Stimulated activated CD4-positive, alpha-beta T cell treated with anti-CD3 and anti-CD28 coated beads, Interleukin-12 subunit alpha, Interleukin-12 subunit beta, amount 100 ng/mL, for 4 hours (primary cell): ENCODE data around the gene THUMPD3.

Source experiments
- DNase-seq: peaks from one replicate; pipeline ENCODE4 v3.0.0-alpha.2; 2020

THUMPD3 gene, protein sequence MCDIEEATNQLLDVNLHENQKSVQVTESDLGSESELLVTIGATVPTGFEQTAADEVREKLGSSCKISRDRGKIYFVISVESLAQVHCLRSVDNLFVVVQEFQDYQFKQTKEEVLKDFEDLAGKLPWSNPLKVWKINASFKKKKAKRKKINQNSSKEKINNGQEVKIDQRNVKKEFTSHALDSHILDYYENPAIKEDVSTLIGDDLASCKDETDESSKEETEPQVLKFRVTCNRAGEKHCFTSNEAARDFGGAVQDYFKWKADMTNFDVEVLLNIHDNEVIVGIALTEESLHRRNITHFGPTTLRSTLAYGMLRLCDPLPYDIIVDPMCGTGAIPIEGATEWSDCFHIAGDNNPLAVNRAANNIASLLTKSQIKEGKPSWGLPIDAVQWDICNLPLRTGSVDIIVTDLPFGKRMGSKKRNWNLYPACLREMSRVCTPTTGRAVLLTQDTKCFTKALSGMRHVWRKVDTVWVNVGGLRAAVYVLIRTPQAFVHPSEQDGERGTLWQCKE

DNA sequence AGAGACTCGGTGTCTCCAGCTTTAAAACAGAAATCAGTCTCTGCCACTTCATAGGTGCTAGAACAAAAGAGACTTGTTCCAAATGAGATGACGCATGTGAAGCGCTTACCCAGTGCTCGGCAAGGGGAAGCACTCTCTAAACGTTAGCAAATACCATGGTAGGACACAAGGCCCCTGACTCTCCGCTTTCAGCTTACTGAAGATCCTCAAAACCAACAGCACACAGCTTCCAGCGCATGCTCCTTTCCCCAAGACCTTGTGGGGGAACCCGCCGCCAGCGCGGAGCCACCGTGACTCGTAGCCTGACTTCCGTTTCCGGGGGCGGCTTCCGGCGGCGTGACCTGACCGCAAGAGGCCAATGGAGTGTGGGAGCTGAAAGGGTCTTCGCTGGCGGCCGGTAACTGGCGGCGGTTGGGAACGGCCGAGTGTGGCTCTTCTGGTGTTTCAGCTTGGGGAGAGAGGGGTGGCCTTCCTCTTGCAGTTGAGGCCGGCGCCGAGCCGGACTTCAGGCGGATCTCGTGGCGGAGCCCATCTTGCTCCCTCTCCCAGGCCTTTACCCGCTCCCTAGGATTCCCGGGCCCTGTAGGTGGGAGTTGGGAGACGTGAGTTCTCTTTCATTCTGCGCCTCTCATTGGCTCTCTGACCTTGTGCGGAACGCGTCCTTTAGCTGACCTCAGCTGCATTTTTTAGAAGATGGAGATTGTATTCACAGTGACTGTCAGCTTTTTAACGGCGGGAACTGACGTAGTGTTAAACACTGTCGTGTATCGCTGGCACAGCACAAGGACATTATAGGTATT is at the start of gene THUMPD3:
Gene THUMPD3, plus strand, starts transcription at position 324 of the 800 bp plus-strand sequence. CDS start 2,015 bp downstream, outside the sequence.
- DNase-seq = peak; percentile 91

DNA sequence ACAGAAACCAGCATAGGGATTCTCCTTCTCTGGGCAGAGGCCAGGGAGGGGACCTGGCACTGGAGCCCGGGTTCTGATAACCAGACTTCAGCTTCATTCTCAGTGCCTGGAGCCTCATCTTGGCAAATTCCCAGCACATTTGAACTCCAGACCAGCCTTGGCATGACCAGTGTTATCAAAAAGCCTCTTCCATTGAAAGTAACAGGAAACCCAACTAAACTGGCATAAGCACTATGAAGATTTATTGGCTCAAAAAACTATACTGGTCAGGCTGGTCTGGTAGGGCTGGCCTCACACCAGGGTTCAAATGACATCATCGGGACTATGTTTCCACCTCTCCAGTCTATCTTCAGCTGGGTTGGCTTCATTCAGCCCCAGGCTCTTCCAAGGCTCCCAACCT is 48.1 kb upstream of the THUMPD3 start:
- no peak for DNase-seq

DNA sequence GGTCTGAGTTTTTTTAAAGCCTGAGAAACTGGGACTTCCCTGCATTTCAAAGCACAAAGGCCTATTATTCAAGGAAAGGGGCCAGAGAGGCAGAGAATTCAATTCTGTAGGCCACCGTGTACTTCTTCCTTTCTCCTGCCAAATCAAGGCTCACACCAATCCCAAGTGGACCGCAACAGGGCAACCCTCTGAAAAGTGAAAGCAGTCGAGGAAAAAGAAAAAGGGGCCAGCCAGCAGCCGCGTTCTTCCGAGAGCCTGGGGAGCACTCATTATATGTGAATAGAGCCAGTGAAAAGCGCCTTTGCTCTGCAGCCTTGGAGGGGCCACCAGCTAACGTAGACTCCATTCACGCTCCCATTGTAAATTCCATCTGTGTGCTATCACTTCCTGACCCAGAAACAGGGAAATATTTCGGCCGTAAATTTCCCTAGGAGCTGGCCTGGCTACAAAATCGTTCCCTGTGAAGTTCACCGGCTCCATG is 45.9 kb upstream of the THUMPD3 start:
- DNase-seq = no peak

DNA sequence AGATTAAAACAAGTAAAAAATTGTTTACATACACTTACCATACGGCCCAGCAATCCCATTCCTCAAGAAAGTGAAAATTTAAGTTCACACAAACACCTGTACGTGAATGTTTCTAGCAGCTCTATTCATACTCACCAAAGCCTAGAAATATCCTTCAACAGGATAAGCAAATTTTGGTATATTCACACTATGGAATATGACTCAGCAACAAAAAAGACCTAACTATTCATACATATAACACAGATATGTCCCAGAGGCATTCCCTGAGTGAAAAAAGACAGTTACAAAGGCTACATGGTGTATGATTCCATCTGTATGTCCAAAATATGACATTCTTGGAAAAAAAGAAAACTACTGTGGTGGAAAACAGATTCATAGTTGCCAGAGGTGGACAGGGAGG is 40.1 kb upstream of the THUMPD3 start:
- DNase-seq = no peak

DNA sequence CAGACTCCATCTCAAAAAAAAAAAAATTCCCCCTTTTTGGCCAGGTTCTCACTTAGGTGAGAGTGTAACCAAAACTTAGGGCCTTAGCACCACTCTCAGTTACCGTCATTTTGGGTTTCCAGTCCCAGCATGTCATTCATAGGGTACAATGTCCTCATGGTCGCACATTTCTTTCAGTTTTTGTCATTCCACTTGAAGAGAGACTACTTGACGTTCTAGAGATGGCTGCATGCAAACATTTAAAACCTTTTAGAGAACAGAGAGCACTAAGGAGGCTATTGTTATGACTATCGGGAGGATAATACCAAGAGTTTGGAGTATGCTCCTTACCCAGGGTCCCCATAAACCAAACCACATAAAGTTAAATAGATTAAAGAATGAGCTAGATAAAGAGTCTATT is 37.9 kb upstream of the THUMPD3 start:
- DNase-seq = no peak

DNA sequence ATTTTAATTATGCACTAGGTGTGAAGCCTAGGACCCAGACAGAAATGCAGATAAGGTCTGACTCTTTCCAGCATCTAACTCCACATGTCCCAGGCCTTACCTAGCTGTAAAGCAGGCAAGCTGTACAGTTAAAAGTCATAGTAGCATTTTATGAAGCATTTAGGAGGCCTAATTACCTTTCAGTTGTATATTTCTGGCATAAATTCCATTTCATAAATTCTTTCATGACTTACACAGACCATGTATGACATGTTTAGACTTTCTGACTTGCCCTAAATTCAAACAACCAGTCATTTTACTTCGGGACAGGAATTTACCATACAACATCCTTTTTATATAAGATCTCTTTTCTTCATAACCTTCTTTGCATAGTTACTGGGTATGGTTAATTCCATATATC is 35.3 kb upstream of the THUMPD3 start:
- no peak for DNase-seq

DNA sequence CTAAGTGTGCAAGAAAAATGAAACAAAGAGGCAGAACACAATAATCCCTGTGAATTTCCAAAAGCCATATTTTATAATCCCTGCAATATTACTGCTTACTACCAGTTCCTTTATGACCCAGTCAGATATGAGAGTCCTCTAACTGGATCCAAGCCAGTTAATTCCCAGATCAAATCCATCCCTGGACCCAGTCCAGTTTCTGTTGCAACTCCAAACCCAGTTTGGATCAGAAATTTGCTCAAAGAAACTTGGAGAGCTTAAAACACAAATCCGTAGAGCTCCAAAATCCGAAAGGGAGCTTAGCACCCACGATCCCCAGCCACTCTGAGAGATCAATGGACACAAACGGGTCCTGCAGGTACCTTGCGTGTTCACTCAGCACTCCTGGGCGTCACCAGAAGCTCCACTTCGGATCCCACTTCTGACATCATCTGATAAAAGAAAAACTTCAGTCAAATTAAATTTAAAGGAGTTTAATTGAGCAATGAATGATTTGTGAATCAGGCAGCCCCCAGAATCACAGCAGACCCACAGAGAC is 32.6 kb upstream of the THUMPD3 start:
- no peak for DNase-seq

DNA sequence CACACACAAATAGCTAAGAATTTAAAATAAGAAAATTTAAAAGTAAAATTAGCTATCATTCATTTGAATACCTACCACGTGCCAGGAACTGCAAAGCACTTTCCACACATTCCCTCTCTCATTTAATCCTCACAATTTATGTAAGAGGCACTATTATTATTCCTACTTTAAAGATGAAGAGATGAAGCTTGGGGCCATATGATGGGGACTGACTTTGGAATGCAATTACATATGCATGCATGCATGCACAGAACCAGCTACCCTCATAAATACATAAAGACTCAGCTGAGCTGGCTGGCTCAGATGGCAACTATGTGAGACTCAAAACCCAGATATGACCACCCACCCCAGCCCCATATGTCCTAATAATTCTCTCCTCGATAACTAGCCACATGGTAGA is 31.7 kb upstream of the THUMPD3 start:
- DNase-seq = no peak

DNA sequence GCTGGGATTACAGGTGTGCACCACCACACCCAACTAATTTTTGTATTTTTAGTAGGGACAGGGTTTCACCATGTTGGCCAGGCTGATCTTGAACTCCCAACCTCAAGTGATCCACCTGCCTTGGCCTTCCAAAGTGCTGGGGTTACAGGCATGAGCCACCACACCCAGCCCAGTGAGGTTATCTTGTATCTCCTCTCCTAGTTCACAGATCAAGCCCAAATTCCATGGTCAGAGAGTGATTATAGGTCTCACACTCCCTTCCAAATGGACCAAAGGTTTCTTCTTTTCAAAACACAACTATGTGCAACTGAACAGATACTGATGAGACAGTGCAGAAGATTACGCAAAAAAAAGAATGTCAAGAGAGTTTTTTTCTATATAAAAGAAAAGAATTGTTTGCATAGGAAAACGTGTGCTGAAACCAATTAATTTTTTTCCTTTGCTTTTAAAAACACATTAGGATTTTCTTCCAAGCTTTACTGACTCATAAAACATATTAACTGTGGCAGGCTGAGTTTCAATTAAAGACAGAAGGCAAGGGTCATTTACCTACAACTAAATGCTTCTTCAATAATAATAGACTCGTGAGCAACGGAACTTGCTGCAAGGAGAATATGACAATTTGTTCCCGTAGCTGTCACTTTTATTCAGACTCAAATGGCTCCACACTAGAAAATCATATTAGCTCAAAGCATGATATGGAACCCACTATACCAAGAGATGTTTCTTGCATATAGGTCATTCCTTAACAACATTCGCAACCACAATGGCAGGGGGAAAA is 30.4 kb upstream of the THUMPD3 start:
- no peak for DNase-seq

DNA sequence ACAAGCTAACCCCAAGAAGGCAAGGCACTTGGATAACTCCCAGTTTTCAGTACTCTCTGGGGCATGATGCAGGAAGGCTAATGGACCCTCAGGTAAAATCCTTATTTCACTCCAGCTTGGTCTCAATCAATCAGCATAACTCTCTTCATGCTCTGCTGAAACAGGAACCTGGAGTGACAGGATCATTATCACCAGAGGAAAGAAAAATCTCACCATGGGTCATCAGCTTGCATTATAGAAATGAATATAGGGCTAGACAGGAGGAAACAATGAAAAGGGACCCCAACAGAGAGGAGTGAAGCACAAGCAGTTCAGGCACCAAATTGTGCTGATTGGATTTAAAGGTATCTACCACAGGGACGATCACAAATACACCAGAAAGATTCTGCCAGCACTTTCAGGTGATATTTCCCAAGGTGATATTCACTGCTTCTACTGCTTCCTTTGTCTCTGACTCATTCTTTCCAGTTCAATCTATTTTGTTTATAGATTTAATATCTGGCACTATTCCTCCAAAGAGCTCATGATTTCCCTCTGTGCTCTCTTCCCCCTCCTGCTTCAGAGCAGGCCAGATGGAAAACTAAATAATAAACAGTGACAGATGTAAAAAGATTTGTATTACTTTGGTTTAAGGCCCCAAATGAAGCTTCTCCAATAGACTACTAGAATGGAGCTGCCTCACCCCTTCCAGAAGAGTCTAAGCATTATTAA is 22.9 kb upstream of the THUMPD3 start:
- no peak for DNase-seq

DNA sequence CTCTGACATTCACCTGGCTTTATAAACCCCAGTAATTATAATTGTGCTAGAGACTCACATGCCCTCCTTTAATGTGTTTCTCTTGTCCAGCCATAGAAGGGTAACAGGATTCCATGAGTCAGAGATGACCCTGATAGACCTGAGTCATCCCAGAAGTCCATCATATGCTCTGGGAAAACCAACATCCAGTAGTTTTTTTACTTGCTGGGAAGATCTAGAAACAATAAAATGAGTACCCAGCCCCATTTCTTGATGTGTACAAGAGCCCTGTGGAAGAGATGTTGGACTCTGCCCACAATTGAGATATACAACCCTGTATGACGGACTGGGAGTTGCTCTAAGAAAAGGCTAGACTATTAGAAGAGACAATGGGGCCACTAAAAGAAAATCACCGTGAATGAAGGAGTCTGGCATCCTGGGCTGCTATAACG is 22.4 kb upstream of the THUMPD3 start:
- no peak for DNase-seq

DNA sequence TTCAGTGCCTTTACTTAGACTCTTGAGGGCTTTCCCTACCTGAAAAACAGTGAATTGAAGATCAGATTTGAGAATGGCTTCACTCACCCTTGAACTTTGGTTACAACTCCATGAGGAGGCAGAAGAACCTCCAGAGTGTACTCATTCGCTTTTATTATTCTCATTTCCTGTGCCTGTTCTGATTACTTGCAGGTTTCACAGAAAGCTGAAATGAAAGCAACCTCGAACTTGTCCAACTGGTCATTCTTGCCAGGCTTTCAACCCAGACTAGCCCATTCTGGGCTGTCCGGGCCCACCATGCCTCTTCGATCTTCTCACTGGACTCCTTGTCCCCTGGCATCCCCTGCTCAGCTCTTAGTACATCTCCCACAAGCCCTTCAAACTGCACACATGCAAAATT is 20.2 kb upstream of the THUMPD3 start:
- DNase-seq = no peak

DNA sequence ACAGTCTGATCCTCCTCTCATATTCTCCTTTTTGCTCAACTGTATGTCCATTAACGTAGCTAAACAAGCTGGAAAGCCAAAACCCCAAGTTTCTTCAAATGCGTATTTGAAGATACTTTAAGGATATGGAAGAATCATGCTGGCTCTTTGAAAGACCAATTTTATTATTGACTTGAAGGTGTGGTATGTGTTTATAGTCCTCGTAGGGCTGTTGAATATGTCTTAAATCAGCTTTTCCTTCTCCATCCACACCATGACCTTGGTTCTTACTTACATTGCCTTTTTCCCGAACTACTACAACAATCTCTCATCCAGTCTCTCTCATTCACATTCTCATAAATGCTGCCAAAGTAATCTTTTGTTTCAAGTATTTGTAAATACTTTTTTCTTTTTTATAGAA is 19.7 kb upstream of the THUMPD3 start:
- no peak for DNase-seq

DNA sequence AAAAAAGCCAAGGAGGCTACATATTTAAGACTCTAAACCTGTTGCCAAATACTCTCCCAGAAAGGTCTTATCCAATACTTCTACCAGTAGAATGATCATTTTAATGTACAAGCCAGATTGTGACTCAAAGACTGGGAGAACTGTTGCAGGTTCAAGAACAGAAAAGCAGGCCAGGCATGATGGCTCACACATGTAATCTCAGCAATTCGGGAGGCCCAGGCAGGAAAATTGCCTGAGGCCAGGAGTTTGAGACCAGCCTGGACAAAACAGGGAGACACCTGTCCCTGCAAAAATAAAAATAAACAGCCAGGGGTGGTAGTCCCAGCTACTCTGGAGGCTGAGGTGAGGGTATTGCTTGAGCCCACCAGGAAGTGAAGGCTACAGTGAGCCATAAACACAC is 17.8 kb upstream of the THUMPD3 start:
- DNase-seq = no peak

DNA sequence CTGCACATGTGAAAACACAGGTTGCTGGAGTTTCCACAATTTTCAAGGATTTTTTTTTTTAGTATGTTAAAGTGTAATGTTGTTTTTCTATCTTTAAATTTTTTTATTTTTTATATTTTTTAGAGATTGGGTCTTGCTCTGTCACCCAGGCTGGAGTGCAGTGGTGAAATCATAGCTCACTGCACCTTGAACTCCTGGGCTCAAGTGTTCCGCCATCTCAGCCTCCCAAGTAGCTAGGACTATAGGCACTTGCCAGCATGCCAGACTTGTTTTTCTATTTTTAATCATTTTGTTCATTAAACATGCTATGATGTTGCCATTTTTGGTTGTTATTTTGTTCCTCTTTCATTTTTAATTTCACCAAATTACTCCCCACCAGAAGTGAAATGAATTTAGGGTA is 16.7 kb upstream of the THUMPD3 start:
- DNase-seq = no peak

DNA sequence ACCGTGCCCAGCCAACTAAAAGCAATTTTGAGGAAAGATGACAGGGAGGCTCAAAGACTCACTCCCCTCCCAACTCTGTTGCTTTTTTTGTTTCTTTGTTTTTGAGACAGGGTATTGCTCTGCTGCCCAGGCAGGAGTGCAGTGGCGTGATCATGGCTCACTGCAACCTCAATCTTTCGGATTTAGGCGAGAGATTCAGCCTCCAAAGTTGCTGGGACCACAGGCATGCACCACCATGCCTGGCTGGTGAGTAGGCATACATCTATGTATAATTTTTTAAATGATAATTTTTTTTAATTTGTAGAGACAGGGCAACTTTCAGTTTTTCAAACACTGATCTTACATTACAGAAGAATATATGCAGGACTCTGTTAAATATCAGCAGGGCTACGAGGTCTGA is 15.8 kb upstream of the THUMPD3 start:
- DNase-seq = no peak

DNA sequence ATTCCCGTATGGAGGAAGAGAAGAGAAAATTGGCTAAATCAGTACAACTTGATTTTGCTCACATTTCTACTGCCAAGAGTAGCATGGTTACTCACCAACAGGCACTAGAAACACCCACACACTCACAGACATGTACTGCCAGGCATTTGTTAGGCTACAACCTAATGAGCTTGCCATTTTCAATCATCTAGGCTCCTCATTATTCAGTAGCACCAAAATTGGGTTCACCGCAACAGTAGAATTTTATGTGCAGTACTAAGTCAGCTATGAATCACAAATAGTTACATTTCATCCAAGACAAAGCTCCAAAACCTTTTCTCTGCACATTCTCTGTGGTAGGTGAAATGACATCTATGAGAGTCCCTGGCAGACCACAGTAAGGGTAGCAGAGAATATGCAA is 15.0 kb upstream of the THUMPD3 start:
- DNase-seq = no peak

DNA sequence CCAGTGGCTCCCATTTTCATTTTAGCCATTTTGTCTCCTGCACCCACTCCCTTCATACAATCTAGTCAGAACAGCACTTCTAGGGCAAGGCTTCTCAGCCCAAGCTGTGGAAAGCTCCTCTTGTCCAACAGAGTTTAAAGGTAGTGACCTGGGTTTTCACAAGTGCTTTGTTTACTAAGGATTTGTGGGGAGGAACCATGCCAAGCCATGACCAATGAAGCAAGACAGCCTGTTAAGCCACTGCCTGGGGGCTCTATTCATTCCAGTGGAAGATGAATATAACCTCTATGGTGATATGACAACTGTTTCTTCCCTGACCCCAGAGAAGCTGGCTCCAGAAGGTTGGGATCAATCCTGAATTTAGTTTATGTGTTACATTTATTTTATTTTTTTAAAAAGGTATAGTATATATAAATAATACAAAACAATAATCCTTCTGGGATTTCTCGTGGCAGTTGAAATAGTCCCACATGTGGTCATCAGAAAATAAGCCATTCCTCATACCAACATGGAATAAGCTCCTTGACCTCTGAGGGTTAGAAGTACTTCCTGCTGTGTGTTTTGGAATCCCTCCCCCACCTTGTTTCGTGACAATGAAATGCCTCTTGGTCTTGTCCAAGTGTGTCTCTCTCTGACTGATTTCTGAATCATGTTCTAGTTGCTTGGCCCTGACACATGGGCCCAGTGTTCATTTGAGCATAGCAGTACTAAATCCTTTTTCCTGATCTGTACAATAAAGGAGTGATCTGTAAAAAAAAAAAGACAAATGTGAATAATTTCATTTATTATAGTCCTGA is 13.3 kb upstream of the THUMPD3 start:
- no peak for DNase-seq

DNA sequence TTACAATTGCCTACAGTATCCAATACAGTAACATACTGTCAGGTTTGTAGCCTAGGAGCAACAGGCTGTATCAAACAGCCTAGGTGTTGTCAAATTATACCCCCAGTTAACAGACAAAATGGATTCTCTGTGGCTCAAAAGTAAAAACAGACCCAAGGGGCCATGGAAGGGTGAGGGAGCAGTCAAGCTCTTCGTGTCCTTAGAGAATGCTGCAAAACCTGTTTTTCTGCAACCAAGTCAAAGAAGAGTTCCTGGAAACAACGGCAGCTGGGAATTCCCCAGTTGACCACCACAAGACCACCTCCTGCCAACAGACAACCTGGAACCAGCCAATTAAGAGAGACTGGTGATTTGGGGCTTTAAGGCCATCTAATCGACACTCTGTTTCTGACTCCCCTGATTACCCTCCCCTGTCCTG is 11.1 kb upstream of the THUMPD3 start:
- no peak for DNase-seq

DNA sequence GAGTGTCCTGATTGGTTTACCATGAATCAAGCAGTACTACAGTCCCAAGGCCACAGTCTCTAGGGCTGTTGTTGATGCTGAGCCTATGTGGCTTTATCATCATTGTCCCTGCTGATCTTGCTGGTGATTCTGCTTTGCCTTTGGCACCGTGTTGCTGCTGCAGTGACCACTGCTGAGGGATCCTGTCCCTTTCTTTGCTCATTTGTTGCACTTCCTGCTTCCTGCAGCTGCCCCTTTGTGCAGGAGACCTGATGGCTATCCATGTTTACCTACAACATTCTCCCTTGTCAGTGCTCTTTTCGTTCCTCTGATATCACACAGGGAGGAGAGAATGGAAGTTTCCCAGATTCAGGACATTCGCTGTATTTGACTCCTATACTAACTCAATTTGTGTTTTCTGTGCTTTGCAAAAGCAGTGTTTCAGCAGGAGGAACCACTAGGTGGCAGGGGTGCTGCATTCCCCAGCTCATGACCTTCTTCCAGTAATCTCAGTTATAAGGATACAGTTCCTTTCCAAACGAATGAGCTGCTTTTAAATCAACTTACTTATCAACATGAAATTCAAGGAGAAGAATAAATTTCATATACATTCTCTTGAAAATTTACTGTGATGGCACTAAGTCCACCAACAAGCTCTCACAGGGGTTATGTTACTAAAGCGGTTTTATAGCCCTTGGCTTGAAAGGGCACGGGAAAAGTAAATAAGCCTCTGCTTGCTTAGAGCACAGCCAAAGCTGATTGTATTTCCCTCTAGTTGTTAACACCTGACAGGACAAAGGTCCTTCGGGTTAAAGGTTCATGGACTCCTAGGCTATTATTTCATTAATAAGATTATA is 9.7 kb upstream of the THUMPD3 start:
- DNase-seq = peak; percentile 40
